ENCODE results near the gene GREB1L.
"Not testable (repeated sequence)": the region's sequence is repeated elsewhere in the genome, so short reads cannot be mapped to it uniquely, and the experiment has no call there.

Gene GREB1L

GRCh38 chr18:21300035-21300907, 58.2 kb downstream of the GREB1L start:
- no peak overlapping the region for H3K9ac ChIP-seq (ENCODE audit: low read depth in 1 of 2, low read length in 2 of 2)
- no peak overlapping the region for H3K27ac ChIP-seq (ENCODE audit: low read depth, low read length)
- H3K36me3 ChIP-seq (ENCODE audit: control insufficient read depth in 1 of 2, insufficient read depth in 2 of 2, low read length in 2 of 2): no peaks in the 10 kb centered on the region
- H3K4me1 ChIP-seq (ENCODE audit: control insufficient read depth in 1 of 2, insufficient read depth in 2 of 2, low read length in 2 of 2): no peaks in the 10 kb centered on the region
- H3K4me3 ChIP-seq (ENCODE audit: low read depth in 1 of 2, low read length in 2 of 2): no peak overlapping the region
- no peaks in the 10 kb centered on the region for H3K27me3 ChIP-seq (ENCODE audit: control insufficient read depth in 1 of 2, insufficient read depth in 2 of 2, low read length in 2 of 2)
- H3K9me3 ChIP-seq (ENCODE audit: control insufficient read depth in 1 of 2, low read length in 2 of 2): no peaks in the 10 kb centered on the region

- Histone ChIP-seq H3K9ac (ENCODE audit: low read depth in 1 of 2, low read length in 2 of 2) (no peak overlapping the region), H3K4me1 (ENCODE audit: control insufficient read depth in 1 of 2, insufficient read depth in 2 of 2, low read length in 2 of 2) (no peaks in the 10 kb centered on the region), H3K27ac (ENCODE audit: low read depth, low read length) (no peak overlapping the region), H3K27me3 (ENCODE audit: control insufficient read depth in 1 of 2, insufficient read depth in 2 of 2, low read length in 2 of 2) (no peaks in the 10 kb centered on the region), H3K4me3 (ENCODE audit: low read depth in 1 of 2, low read length in 2 of 2) (no peak overlapping the region), H3K9me3 (ENCODE audit: control insufficient read depth in 1 of 2, low read length in 2 of 2) (no peaks in the 10 kb centered on the region), H3K36me3 (ENCODE audit: control insufficient read depth in 1 of 2, insufficient read depth in 2 of 2, low read length in 2 of 2) (no peaks in the 10 kb centered on the region)
Measured at GRCh38 chr18:21300908-21301200, 58.8 kb downstream of the GREB1L start.

GRCh38 chr18:21303445-21303844, 61.4 kb downstream of the GREB1L start:
- H3K4me3 ChIP-seq (ENCODE audit: low read depth in 1 of 2, low read length in 2 of 2): no peak overlapping the region
- no peak overlapping the region for H3K27ac ChIP-seq (ENCODE audit: low read depth, low read length)
- H3K9ac ChIP-seq (ENCODE audit: low read depth in 1 of 2, low read length in 2 of 2): no peak overlapping the region
- no peaks in the 10 kb centered on the region for H3K9me3 ChIP-seq (ENCODE audit: control insufficient read depth in 1 of 2, low read length in 2 of 2)
- H3K36me3 ChIP-seq (ENCODE audit: control insufficient read depth in 1 of 2, insufficient read depth in 2 of 2, low read length in 2 of 2): no peaks in the 10 kb centered on the region
- no peaks in the 10 kb centered on the region for H3K27me3 ChIP-seq (ENCODE audit: control insufficient read depth in 1 of 2, insufficient read depth in 2 of 2, low read length in 2 of 2)
- H3K4me1 ChIP-seq (ENCODE audit: control insufficient read depth in 1 of 2, insufficient read depth in 2 of 2, low read length in 2 of 2): no peaks in the 10 kb centered on the region

- Histone ChIP-seq H3K36me3 (ENCODE audit: control insufficient read depth in 1 of 2, insufficient read depth in 2 of 2, low read length in 2 of 2) (no peaks in the 10 kb centered on the region), H3K9me3 (ENCODE audit: control insufficient read depth in 1 of 2, low read length in 2 of 2) (no peaks in the 10 kb centered on the region), H3K27me3 (ENCODE audit: control insufficient read depth in 1 of 2, insufficient read depth in 2 of 2, low read length in 2 of 2) (no peaks in the 10 kb centered on the region), H3K9ac (ENCODE audit: low read depth in 1 of 2, low read length in 2 of 2) (no peak overlapping the region), H3K4me1 (ENCODE audit: control insufficient read depth in 1 of 2, insufficient read depth in 2 of 2, low read length in 2 of 2) (no peaks in the 10 kb centered on the region), H3K4me3 (ENCODE audit: low read depth in 1 of 2, low read length in 2 of 2) (no peak overlapping the region), H3K27ac (ENCODE audit: low read depth, low read length) (no peak overlapping the region)
Measured at GRCh38 chr18:21303895-21304294, 61.9 kb downstream of the GREB1L start.

- no peak overlapping the region for H3K9ac ChIP-seq (ENCODE audit: low read depth in 1 of 2, low read length in 2 of 2)
- H3K4me1 ChIP-seq (ENCODE audit: control insufficient read depth in 1 of 2, insufficient read depth in 2 of 2, low read length in 2 of 2): no peaks in the 10 kb centered on the region
- H3K4me3 ChIP-seq (ENCODE audit: low read depth in 1 of 2, low read length in 2 of 2): no peak overlapping the region
- no peaks in the 10 kb centered on the region for H3K36me3 ChIP-seq (ENCODE audit: control insufficient read depth in 1 of 2, insufficient read depth in 2 of 2, low read length in 2 of 2)
- H3K9me3 ChIP-seq (ENCODE audit: control insufficient read depth in 1 of 2, low read length in 2 of 2): no peaks in the 10 kb centered on the region
- H3K27ac ChIP-seq (ENCODE audit: low read depth, low read length): no peak overlapping the region
- no peaks in the 10 kb centered on the region for H3K27me3 ChIP-seq (ENCODE audit: control insufficient read depth in 1 of 2, insufficient read depth in 2 of 2, low read length in 2 of 2)
Measured at GRCh38 chr18:21305621-21306020, 63.6 kb downstream of the GREB1L start.

GRCh38 chr18:21306368-21306767, 64.3 kb downstream of the GREB1L start:
- H3K9me3 ChIP-seq (ENCODE audit: control insufficient read depth in 1 of 2, low read length in 2 of 2): no peaks in the 10 kb centered on the region
- H3K27me3 ChIP-seq (ENCODE audit: control insufficient read depth in 1 of 2, insufficient read depth in 2 of 2, low read length in 2 of 2): no peaks in the 10 kb centered on the region
- H3K9ac ChIP-seq (ENCODE audit: low read depth in 1 of 2, low read length in 2 of 2): no peak overlapping the region
- no peaks in the 10 kb centered on the region for H3K36me3 ChIP-seq (ENCODE audit: control insufficient read depth in 1 of 2, insufficient read depth in 2 of 2, low read length in 2 of 2)
- H3K4me1 ChIP-seq (ENCODE audit: control insufficient read depth in 1 of 2, insufficient read depth in 2 of 2, low read length in 2 of 2): no peaks in the 10 kb centered on the region
- no peak overlapping the region for H3K27ac ChIP-seq (ENCODE audit: low read depth, low read length)
- H3K4me3 ChIP-seq (ENCODE audit: low read depth in 1 of 2, low read length in 2 of 2): no peak overlapping the region

- H3K9me3 ChIP-seq (ENCODE audit: control insufficient read depth in 1 of 2, low read length in 2 of 2): no peaks in the 10 kb centered on the region
- H3K36me3 ChIP-seq (ENCODE audit: control insufficient read depth in 1 of 2, insufficient read depth in 2 of 2, low read length in 2 of 2): no peaks in the 10 kb centered on the region
- H3K4me1 ChIP-seq (ENCODE audit: control insufficient read depth in 1 of 2, insufficient read depth in 2 of 2, low read length in 2 of 2): no peaks in the 10 kb centered on the region
- no peak overlapping the region for H3K27ac ChIP-seq (ENCODE audit: low read depth, low read length)
- H3K4me3 ChIP-seq (ENCODE audit: low read depth in 1 of 2, low read length in 2 of 2): no peak overlapping the region
- H3K27me3 ChIP-seq (ENCODE audit: control insufficient read depth in 1 of 2, insufficient read depth in 2 of 2, low read length in 2 of 2): no peaks in the 10 kb centered on the region
- H3K9ac ChIP-seq (ENCODE audit: low read depth in 1 of 2, low read length in 2 of 2): no peak overlapping the region
Measured at GRCh38 chr18:21307578-21307977, 65.5 kb downstream of the GREB1L start.

- no peak overlapping the region for H3K27ac ChIP-seq (ENCODE audit: low read depth, low read length)
- H3K4me1 ChIP-seq (ENCODE audit: control insufficient read depth in 1 of 2, insufficient read depth in 2 of 2, low read length in 2 of 2): no peaks in the 10 kb centered on the region
- no peaks in the 10 kb centered on the region for H3K27me3 ChIP-seq (ENCODE audit: control insufficient read depth in 1 of 2, insufficient read depth in 2 of 2, low read length in 2 of 2)
- H3K36me3 ChIP-seq (ENCODE audit: control insufficient read depth in 1 of 2, insufficient read depth in 2 of 2, low read length in 2 of 2): no peaks in the 10 kb centered on the region
- H3K9ac ChIP-seq (ENCODE audit: low read depth in 1 of 2, low read length in 2 of 2): no peak overlapping the region
- no peak overlapping the region for H3K4me3 ChIP-seq (ENCODE audit: low read depth in 1 of 2, low read length in 2 of 2)
- H3K9me3 ChIP-seq (ENCODE audit: control insufficient read depth in 1 of 2, low read length in 2 of 2): no peaks in the 10 kb centered on the region
Measured at GRCh38 chr18:21309248-21309647, 67.2 kb downstream of the GREB1L start.

- not testable (repeated sequence) for H3K4me1 ChIP-seq (ENCODE audit: control insufficient read depth in 1 of 2, insufficient read depth in 2 of 2, low read length in 2 of 2); H3K27me3 ChIP-seq (ENCODE audit: control insufficient read depth in 1 of 2, insufficient read depth in 2 of 2, low read length in 2 of 2); H3K9ac ChIP-seq (ENCODE audit: low read depth in 1 of 2, low read length in 2 of 2); H3K36me3 ChIP-seq (ENCODE audit: control insufficient read depth in 1 of 2, insufficient read depth in 2 of 2, low read length in 2 of 2); H3K27ac ChIP-seq (ENCODE audit: low read depth, low read length); H3K4me3 ChIP-seq (ENCODE audit: low read depth in 1 of 2, low read length in 2 of 2); H3K9me3 ChIP-seq (ENCODE audit: control insufficient read depth in 1 of 2, low read length in 2 of 2)
Measured at GRCh38 chr18:21311980-21312379, 69.9 kb downstream of the GREB1L start.

- H3K9ac ChIP-seq (ENCODE audit: low read depth in 1 of 2, low read length in 2 of 2): no peak overlapping the region
- no peaks in the 10 kb centered on the region for H3K4me1 ChIP-seq (ENCODE audit: control insufficient read depth in 1 of 2, insufficient read depth in 2 of 2, low read length in 2 of 2)
- no peak overlapping the region for H3K27ac ChIP-seq (ENCODE audit: low read depth, low read length)
- no peaks in the 10 kb centered on the region for H3K36me3 ChIP-seq (ENCODE audit: control insufficient read depth in 1 of 2, insufficient read depth in 2 of 2, low read length in 2 of 2)
- H3K27me3 ChIP-seq (ENCODE audit: control insufficient read depth in 1 of 2, insufficient read depth in 2 of 2, low read length in 2 of 2): no peaks in the 10 kb centered on the region
- no peaks in the 10 kb centered on the region for H3K9me3 ChIP-seq (ENCODE audit: control insufficient read depth in 1 of 2, low read length in 2 of 2)
- no peak overlapping the region for H3K4me3 ChIP-seq (ENCODE audit: low read depth in 1 of 2, low read length in 2 of 2)
Measured at GRCh38 chr18:21313576-21313975, 71.5 kb downstream of the GREB1L start.
